Left cardiac atrium (tissue), 4 donors: ENCODE measurements around the gene NBPF1. TPM values are rescaled to one million over a fixed set of nuclear protein-coding genes. Genes with fewer than 3 reads are reported as not detected.
A peak's percentile ranks its signal among the peaks of the same experiment; 100 is the strongest.
"Not testable (repeated sequence)": the region's sequence is repeated elsewhere in the genome, so short reads cannot be mapped to it uniquely, and the experiment has no call there.

Experiments used
- ATAC-seq, 2 donors: fragments of 200-7000 bp; cut with Tn5 transposase; one replicate each; pipeline ENCODE4 v1.9.1; 2020; ENCODE audit warnings: mild to moderate bottlenecking in 2 of 2, moderate library complexity in 2 of 2
- DNase-seq: peaks from one replicate; pipeline ENCODE4 v3.0.0-alpha.2; 2020
- intact Hi-C, 2 donors: fragments of 100-400 bp; cut with DNase I; formaldehyde crosslinking; loops; one replicate each; pipeline versions ENCODE4 v1.14.1 to v1.15.1; 2022 to 2023
- total RNA-seq, 2 donors: library from RNA; stranded (reverse); fragmentation: NEBNext Ultra II Directional; extraction: Animal tissue kit (Norgen Biotek cat#: 25700); gene quantifications; one replicate each; pipeline ENCODE4 v1.2.1, GENCODE V29; 2021
- donor health status: DM: no; HTN: yes; CAD: no.
- donor health status: DM: no; HTN: yes; CAD: no; lungs with severe emphysema.
- donor health status: DM: yes; HTN: yes; CAD: no.
- donor health status: Dilated cardiomyopathy.

The NBPF1 gene
- total RNA-seq, 2 donors from 2014 or later: 11.6 to 17.5 TPM

- DNase-seq, ATAC-seq, intact Hi-C loops: not testable (repeated sequence)
Measured at GRCh38 chr1:16626409-16626983, 13.1 kb upstream of the NBPF1 start.

- DNase-seq: no peak
- intact Hi-C loops: no loop called here
- ATAC-seq: no peak
Measured at GRCh38 chr1:16625497-16626408, 12.4 kb upstream of the NBPF1 start.

GRCh38 chr1:16623812-16624719 is 10.7 kb upstream of the NBPF1 start:
- DNase-seq, intact Hi-C loops: not testable (repeated sequence)
- ATAC-seq: peak in 1 of 2 donors; percentile 1

GRCh38 chr1:16623337-16623736 is 10.0 kb upstream of the NBPF1 start:
- ATAC-seq, intact Hi-C loops: not testable (repeated sequence)
- DNase-seq: peak; percentile 19

GRCh38 chr1:16621681-16622315 is 8.4 kb upstream of the NBPF1 start:
- intact Hi-C loops, ATAC-seq: not testable (repeated sequence)
- DNase-seq: peak; percentile 28

GRCh38 chr1:16621300-16621658 is 7.9 kb upstream of the NBPF1 start:
- ATAC-seq (no peak), DNase-seq (no peak)
- intact Hi-C loops: no loop called here

GRCh38 chr1:16619803-16620501 is 6.6 kb upstream of the NBPF1 start:
- DNase-seq (peak; percentile 30), ATAC-seq (peak in 1 of 2 donors; percentile 1)
- intact Hi-C loops: not testable (repeated sequence)

GRCh38 chr1:16618719-16619118 is 5.4 kb upstream of the NBPF1 start:
- intact Hi-C loops: no loop called here
- DNase-seq (peak; percentile 25), ATAC-seq (no peak)

GRCh38 chr1:16617778-16618580 is 4.6 kb upstream of the NBPF1 start:
- DNase-seq (no peak), ATAC-seq (no peak)
- intact Hi-C loops: no loop called here

- no peak for DNase-seq
- intact Hi-C loops: no loop called here
- no peak for ATAC-seq
Measured at GRCh38 chr1:16617114-16617631, 3.8 kb upstream of the NBPF1 start.

GRCh38 chr1:16615253-16616252 is 2.2 kb upstream of the NBPF1 start:
- intact Hi-C loops: no loop called here
- ATAC-seq: no peak
- no peak for DNase-seq

- intact Hi-C loops: no loop called here
- DNase-seq (no peak), ATAC-seq (no peak)
Measured at GRCh38 chr1:16614361-16615252, 1.2 kb upstream of the NBPF1 start.

GRCh38 chr1:16612332-16613172 is 812 bp downstream of the NBPF1 start:
- intact Hi-C loops: no loop called here
- ATAC-seq (peak; percentile 58 to 66), DNase-seq (peak; percentile 73)

GRCh38 chr1:16611981-16612331 is 1.4 kb downstream of the NBPF1 start:
- DNase-seq, ATAC-seq, intact Hi-C loops: not testable (repeated sequence)
